Ascending aorta (tissue), 2 donors: ENCODE measurements around the gene EIF3L. TPM values are rescaled to one million over a fixed set of nuclear protein-coding genes. Genes with fewer than 3 reads are reported as not detected.
A peak's percentile ranks its signal among the peaks of the same experiment; 100 is the strongest.

Experiments
- DNase-seq, 2 donors: peaks; one replicate each; pipeline ENCODE4 v3.0.0-alpha.2; 2019; ENCODE audit warnings: low spot score in 2 of 2
- H3K27ac ChIP-seq, 2 donors: fragments of 200-600 bp; sonication (generic); one replicate each; pipeline ENCODE4 v1.5.1; 2016 to 2017; ENCODE audit warnings: mild to moderate bottlenecking in 1 of 2
- H3K27me3 ChIP-seq: fragments of 200-600 bp; sonication (generic); one replicate; pipeline ENCODE4 v1.5.1; 2017
- H3K36me3 ChIP-seq, 2 donors: fragments of 200-600 bp; sonication (generic); one replicate each; pipeline ENCODE4 v1.5.1; 2016
- H3K4me1 ChIP-seq, 2 donors: fragments of 200-600 bp; sonication (generic); one replicate each; pipeline ENCODE4 v1.5.1; 2016 to 2017; ENCODE audit warnings: mild to moderate bottlenecking in 1 of 2
- H3K4me3 ChIP-seq, 2 donors: fragments of 200-600 bp; sonication (generic); one replicate each; pipeline ENCODE4 v1.5.1; 2016 to 2017; ENCODE audit warnings: mild to moderate bottlenecking in 1 of 2
- H3K9me3 ChIP-seq, 2 donors: fragments of 200-600 bp; sonication (generic); one replicate each; pipeline ENCODE4 v1.5.1; 2016
- intact Hi-C: fragments of 100-400 bp; cut with DNase I; formaldehyde crosslinking; loops from one replicate; pipeline ENCODE4 v1.15.1; 2023
- total RNA-seq: library from RNA; depleted of rRNA; stranded (reverse); fragments of >200 nt; gene quantifications from one replicate; pipeline ENCODE4 v1.1.0, GENCODE V29; 2016
- TF ChIP-seq, protein P1 (sequence below), 3 experiments: fragments of 200-600 bp in 2 of 3; fragments of 450-650 bp in 1 of 3; sonication (generic) in 2 of 3; IDR thresholded peaks; one replicate each; pipeline ENCODE4 v1.5.1; 2016 to 2019; ENCODE audit warnings: antibody characterized with exemption in 3 of 3, mild to moderate bottlenecking in 1 of 3, moderate library complexity in 1 of 3

EIF3L gene
- total RNA-seq, 1 donor from 2014 or later = 256 TPM

- Histone ChIP-seq H3K9me3 (no peaks in the 10 kb centered on the region), H3K4me1 (peaks cover 5 to 11% of the 10 kb centered on the region in 2 donors), H3K27ac (no peak overlapping the region), H3K4me3 (no peak overlapping the region), H3K27me3 (no peaks in the 10 kb centered on the region), H3K36me3 (no peaks in the 10 kb centered on the region)
- intact Hi-C loops = no loop called here
- TF ChIP-seq, protein P1, sequence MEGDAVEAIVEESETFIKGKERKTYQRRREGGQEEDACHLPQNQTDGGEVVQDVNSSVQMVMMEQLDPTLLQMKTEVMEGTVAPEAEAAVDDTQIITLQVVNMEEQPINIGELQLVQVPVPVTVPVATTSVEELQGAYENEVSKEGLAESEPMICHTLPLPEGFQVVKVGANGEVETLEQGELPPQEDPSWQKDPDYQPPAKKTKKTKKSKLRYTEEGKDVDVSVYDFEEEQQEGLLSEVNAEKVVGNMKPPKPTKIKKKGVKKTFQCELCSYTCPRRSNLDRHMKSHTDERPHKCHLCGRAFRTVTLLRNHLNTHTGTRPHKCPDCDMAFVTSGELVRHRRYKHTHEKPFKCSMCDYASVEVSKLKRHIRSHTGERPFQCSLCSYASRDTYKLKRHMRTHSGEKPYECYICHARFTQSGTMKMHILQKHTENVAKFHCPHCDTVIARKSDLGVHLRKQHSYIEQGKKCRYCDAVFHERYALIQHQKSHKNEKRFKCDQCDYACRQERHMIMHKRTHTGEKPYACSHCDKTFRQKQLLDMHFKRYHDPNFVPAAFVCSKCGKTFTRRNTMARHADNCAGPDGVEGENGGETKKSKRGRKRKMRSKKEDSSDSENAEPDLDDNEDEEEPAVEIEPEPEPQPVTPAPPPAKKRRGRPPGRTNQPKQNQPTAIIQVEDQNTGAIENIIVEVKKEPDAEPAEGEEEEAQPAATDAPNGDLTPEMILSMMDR (IDR thresholded peaks at IDR 0.05) = no peak
- no peak for DNase-seq
Observed at GRCh38 chr22:37812869-37813678, 36.1 kb upstream of the EIF3L start.

DNA sequence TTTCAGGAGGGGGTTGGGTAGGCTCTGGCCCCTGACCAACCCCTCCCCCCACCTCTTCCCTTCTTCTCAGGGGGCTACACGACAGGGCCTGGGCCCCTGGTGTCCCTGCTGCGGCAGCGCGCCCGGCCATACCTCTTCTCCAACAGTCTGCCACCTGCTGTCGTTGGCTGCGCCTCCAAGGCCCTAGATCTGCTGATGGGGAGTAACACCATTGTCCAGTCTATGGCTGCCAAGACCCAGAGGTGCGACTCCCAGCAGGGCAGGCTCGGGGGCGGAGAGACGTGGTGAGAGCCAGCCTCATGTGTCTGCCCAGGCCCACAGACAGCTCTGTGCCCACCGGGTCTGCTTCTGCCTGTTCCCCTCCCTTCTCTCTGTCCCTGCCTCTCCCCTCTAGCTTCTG is 33.6 kb upstream of the EIF3L start:
- intact Hi-C loops = no loop called here
- Histone ChIP-seq H3K4me1 (peaks cover 8 to 15% of the 10 kb centered on the region in 2 donors), H3K27me3 (no peaks in the 10 kb centered on the region), H3K4me3 (no peak overlapping the region), H3K27ac (no peak overlapping the region), H3K9me3 (no peaks in the 10 kb centered on the region), H3K36me3 (no peaks in the 10 kb centered on the region)
- TF ChIP-seq, protein P1 (IDR thresholded peaks at IDR 0.05) = no peak
- DNase-seq = no peak

DNA sequence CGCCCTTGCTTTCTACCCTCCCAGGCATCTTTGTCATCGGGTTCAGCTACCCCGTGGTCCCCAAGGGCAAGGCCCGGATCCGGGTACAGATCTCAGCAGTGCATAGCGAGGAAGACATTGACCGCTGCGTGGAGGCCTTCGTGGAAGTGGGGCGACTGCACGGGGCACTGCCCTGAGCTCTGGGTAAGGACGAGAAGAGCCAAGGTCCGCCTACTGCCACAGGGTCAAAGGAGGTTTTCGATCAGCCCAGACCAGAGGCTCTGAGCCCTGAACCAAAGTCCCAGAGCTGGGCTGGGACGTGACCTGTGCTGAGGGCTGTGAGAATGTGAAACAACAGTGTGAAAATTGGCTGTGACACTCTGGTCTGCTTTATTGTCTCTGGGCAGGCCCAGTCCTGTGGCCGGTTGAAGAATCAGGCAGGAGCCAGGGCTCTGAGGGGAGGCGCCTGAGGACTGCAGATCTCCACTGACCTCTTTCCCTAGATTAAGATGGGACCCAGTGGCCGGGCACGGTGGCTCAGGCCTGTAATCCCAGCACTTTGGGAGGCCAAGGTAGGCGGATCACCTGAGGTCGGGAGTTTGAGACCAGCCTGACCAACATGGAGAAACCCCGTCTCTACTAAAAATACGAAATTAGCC is 32.6 kb upstream of the EIF3L start:
- TF ChIP-seq, protein P1 (IDR thresholded peaks at IDR 0.05) = no peak
- intact Hi-C loops = loop anchor here (1.0 kb wide), 2 partner anchors 47 to 118 kb away; no protein-coding TSS in a partner anchor
- Histone ChIP-seq H3K9me3 (no peaks in the 10 kb centered on the region), H3K4me1 (peaks cover 8 to 15% of the 10 kb centered on the region in 2 donors), H3K36me3 (no peaks in the 10 kb centered on the region), H3K27ac (no peak overlapping the region), H3K4me3 (no peak overlapping the region), H3K27me3 (no peaks in the 10 kb centered on the region)
- no peak for DNase-seq

DNA sequence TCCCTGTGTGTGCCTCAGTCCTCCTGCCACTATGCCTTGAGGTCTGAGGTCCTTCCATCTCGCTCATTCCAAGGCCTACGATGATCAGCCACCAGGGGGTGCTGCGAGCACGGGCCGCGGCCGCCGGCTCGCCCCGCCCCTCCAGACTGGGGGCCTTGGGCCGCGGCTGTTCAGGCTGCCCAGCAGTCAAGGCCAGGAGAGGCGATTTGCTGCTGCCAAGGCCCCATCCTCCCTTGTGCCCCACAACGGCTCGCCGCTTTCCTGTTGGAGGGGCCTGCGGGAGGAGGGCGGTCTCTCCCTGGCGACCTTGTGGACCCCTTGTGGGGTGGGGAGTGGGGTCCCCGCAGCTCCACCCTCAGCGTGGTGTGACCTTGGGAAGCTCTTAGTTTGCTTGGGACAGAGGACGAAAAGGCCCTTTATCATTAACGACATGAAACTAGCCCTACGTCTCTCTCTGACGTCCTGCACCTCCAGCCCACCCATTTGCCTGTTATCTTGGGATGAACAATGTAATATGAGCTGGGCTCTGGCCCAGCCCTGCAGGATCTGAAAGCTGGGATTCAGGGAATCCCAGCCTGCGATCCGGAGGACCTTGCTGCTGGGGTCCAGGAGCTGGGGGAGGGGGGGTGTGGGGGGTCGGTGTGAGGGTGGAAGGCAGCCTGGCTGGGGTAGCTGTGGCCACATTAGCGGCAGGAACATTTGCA is 31.4 kb upstream of the EIF3L start:
- Histone ChIP-seq H3K4me1 (peaks cover 8 to 15% of the 10 kb centered on the region in 2 donors), H3K27me3 (no peaks in the 10 kb centered on the region), H3K27ac (no peak overlapping the region), H3K4me3 (peak overlapping the region; percentile 56 to 62), H3K9me3 (no peaks in the 10 kb centered on the region), H3K36me3 (no peaks in the 10 kb centered on the region)
- TF ChIP-seq, protein P1 (IDR thresholded peaks at IDR 0.05) = peak; percentile 95 to 96 (median 95)
- intact Hi-C loops = loop anchor here (1.0 kb wide), 3 partner anchors 45 to 147 kb away; no protein-coding TSS in a partner anchor
- peak; percentile 33 to 89 for DNase-seq

DNA sequence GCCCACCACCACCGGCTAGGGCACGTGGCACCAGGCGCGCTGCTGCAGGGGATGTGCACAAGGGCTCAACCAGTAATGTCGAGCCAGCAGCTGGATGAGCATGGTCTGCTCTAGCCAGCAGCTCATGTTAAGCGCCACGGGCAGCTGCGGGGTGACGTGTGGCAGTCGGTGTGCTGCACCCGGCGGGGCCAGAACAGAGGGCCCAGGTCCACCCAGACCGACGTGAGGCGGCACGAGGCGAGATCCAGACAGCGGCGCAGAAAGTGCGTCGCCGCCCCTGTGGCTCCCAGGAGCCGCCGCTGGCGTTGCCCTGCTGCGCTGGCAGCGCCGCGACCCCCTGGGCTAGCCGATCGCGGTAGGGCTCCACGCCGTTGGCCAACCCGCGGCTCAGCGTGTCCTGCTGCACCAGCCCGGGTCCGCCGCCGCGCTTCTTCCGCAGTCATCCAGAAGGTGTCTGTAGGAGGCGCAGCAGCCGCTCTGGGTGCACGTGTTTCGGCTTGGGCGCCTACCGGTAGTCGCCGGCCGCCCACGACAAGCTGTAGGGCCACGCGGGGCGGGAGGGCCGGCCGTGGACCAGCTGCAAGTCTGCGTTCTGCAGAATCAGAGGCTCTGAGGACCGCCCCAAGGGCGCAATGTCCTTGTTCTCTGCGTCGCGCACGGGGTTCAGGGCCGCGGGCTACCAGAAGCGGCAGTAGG is 30.7 kb upstream of the EIF3L start:
- no peak for DNase-seq
- Histone ChIP-seq H3K27me3 (no peaks in the 10 kb centered on the region), H3K4me3 (peak overlapping the region; percentile 56 to 62)

More for the DNA sequence above, 30.7 kb upstream of the EIF3L start:
- Histone ChIP-seq H3K4me1 (peaks cover 8 to 15% of the 10 kb centered on the region in 2 donors), H3K36me3 (no peaks in the 10 kb centered on the region), H3K9me3 (no peaks in the 10 kb centered on the region), H3K27ac (no peak overlapping the region)
- TF ChIP-seq, protein P1 (IDR thresholded peaks at IDR 0.05) = peak; percentile 20 to 48 (median 42)
- intact Hi-C loops = loop anchor here (1.0 kb wide), 1 partner anchor 147 kb away; no protein-coding TSS in a partner anchor
